ENCODE results near the gene ATG9B. TPM values are rescaled to one million over a fixed set of nuclear protein-coding genes. Genes with fewer than 3 reads are reported as not detected.

Gene ATG9B
- total and polyA plus RNA-seq, 9 of the 15 experiments (the other 6 are each of a cell fraction or from before 2014, with no cell fraction given): 0.29 to 8.0 (median 2.1) TPM

DNA sequence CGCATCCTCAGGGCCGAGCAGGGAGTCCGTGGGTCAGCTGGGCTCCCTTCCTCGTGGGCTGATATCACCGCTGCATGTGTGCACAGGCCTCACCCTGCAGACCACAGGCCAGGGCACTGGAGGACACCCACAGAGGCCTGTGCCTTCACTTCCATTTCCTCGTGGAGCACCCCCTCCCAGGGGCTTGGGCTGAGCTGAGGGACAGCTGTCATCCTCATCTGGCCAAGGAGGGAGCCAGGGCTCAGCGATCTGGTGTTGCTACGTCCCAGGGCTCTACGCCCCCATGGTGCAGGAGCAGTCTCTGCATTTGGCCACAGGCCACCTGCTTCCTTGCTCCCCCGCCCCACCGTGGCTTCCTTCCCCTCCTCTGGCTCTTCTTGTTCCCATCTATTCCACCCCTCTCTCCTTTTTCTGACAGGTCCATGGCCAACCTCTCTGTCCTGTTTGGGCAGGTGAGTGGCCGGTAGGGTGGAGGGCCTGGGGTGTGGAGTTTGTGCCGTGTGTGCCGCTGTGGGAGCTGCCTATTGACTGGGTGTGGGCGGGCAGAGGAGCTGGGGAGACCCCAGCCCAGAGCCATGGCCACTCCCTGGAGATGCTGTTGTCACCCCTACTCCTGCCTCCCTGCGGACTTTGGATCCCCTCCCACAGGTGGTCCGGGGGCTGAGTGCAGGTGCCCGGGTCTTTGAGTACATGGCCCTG is 15.7 kb upstream of the ATG9B start (continued):
- TF ChIP-seq, protein P1, sequence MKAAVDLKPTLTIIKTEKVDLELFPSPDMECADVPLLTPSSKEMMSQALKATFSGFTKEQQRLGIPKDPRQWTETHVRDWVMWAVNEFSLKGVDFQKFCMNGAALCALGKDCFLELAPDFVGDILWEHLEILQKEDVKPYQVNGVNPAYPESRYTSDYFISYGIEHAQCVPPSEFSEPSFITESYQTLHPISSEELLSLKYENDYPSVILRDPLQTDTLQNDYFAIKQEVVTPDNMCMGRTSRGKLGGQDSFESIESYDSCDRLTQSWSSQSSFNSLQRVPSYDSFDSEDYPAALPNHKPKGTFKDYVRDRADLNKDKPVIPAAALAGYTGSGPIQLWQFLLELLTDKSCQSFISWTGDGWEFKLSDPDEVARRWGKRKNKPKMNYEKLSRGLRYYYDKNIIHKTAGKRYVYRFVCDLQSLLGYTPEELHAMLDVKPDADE (conservative IDR thresholded peaks at IDR 0.05; ENCODE audit: control insufficient read depth, low read depth, low read length): no peak
- TF ChIP-seq ZKSCAN3 (CRISPR knock-in tag; IDR thresholded peaks at IDR 0.05): no peak
- no peak for TF ChIP-seq ZNF707 (CRISPR knock-in tag; conservative IDR thresholded peaks at IDR 0.05)
- 0 out of 2 replicates have a peak, but pooled peaks have one; percentile 22 for TF ChIP-seq ZNF830 (CRISPR knock-in tag; IDR thresholded peaks at IDR 0.05)
- no peak for TF ChIP-seq ZNF121 (CRISPR knock-in tag; conservative IDR thresholded peaks at IDR 0.05)
- TF ChIP-seq ZNF780A (CRISPR knock-in tag; IDR thresholded peaks at IDR 0.05): no peak
- TF ChIP-seq ZNF239 (CRISPR knock-in tag; IDR thresholded peaks at IDR 0.05): no peak
- TF ChIP-seq SRF (CRISPR knock-in tag; IDR thresholded peaks at IDR 0.05): no peak
- TF ChIP-seq POLR3G (IDR thresholded peaks at IDR 0.05; ENCODE audit: extremely low read depth, insufficient read length, insufficient replicate concordance): no peak
- no peak for TF ChIP-seq ELF4 (CRISPR knock-in tag; IDR thresholded peaks at IDR 0.05)
- TF ChIP-seq CREBBP (IDR thresholded peaks at IDR 0.05; ENCODE audit: low read depth, low read length): no peak
- TF ChIP-seq, protein P2, sequence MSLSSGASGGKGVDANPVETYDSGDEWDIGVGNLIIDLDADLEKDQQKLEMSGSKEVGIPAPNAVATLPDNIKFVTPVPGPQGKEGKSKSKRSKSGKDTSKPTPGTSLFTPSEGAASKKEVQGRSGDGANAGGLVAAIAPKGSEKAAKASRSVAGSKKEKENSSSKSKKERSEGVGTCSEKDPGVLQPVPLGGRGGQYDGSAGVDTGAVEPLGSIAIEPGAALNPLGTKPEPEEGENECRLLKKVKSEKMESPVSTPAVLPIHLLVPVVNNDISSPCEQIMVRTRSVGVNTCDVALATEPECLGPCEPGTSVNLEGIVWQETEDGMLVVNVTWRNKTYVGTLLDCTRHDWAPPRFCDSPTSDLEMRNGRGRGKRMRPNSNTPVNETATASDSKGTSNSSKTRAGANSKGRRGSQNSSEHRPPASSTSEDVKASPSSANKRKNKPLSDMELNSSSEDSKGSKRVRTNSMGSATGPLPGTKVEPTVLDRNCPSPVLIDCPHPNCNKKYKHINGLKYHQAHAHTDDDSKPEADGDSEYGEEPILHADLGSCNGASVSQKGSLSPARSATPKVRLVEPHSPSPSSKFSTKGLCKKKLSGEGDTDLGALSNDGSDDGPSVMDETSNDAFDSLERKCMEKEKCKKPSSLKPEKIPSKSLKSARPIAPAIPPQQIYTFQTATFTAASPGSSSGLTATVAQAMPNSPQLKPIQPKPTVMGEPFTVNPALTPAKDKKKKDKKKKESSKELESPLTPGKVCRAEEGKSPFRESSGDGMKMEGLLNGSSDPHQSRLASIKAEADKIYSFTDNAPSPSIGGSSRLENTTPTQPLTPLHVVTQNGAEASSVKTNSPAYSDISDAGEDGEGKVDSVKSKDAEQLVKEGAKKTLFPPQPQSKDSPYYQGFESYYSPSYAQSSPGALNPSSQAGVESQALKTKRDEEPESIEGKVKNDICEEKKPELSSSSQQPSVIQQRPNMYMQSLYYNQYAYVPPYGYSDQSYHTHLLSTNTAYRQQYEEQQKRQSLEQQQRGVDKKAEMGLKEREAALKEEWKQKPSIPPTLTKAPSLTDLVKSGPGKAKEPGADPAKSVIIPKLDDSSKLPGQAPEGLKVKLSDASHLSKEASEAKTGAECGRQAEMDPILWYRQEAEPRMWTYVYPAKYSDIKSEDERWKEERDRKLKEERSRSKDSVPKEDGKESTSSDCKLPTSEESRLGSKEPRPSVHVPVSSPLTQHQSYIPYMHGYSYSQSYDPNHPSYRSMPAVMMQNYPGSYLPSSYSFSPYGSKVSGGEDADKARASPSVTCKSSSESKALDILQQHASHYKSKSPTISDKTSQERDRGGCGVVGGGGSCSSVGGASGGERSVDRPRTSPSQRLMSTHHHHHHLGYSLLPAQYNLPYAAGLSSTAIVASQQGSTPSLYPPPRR (CRISPR knock-in tag; IDR thresholded peaks at IDR 0.05; ENCODE audit: borderline replicate concordance): peak; percentile 9; the same call in 1 of the 2 replicates
- TF ChIP-seq, protein P3, sequence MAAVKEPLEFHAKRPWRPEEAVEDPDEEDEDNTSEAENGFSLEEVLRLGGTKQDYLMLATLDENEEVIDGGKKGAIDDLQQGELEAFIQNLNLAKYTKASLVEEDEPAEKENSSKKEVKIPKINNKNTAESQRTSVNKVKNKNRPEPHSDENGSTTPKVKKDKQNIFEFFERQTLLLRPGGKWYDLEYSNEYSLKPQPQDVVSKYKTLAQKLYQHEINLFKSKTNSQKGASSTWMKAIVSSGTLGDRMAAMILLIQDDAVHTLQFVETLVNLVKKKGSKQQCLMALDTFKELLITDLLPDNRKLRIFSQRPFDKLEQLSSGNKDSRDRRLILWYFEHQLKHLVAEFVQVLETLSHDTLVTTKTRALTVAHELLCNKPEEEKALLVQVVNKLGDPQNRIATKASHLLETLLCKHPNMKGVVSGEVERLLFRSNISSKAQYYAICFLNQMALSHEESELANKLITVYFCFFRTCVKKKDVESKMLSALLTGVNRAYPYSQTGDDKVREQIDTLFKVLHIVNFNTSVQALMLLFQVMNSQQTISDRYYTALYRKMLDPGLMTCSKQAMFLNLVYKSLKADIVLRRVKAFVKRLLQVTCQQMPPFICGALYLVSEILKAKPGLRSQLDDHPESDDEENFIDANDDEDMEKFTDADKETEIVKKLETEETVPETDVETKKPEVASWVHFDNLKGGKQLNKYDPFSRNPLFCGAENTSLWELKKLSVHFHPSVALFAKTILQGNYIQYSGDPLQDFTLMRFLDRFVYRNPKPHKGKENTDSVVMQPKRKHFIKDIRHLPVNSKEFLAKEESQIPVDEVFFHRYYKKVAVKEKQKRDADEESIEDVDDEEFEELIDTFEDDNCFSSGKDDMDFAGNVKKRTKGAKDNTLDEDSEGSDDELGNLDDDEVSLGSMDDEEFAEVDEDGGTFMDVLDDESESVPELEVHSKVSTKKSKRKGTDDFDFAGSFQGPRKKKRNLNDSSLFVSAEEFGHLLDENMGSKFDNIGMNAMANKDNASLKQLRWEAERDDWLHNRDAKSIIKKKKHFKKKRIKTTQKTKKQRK (IDR thresholded peaks at IDR 0.05; ENCODE audit: borderline replicate concordance, low read depth, low read length): no peak
- TF ChIP-seq, protein P4, sequence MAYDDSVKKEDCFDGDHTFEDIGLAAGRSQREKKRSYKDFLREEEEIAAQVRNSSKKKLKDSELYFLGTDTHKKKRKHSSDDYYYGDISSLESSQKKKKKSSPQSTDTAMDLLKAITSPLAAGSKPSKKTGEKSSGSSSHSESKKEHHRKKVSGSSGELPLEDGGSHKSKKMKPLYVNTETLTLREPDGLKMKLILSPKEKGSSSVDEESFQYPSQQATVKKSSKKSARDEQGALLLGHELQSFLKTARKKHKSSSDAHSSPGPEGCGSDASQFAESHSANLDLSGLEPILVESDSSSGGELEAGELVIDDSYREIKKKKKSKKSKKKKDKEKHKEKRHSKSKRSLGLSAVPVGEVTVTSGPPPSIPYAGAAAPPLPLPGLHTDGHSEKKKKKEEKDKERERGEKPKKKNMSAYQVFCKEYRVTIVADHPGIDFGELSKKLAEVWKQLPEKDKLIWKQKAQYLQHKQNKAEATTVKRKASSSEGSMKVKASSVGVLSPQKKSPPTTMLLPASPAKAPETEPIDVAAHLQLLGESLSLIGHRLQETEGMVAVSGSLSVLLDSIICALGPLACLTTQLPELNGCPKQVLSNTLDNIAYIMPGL (CRISPR knock-in tag; IDR thresholded peaks at IDR 0.05): no peak
